Activated B cell treated with CpG ODN at 0.5 μM for 24 hours (primary cell): ENCODE results near the gene NAPA. TPM values are rescaled to one million over a fixed set of nuclear protein-coding genes. Genes with fewer than 3 reads are reported as not detected.

Experiments
- ATAC-seq: fragments of 200-7000 bp; cut with Tn5 transposase; one replicate; pipeline ENCODE4 v1.10.0; 2021; ENCODE audit warnings: low read depth, mild to moderate bottlenecking, moderate library complexity
- CTCF ChIA-PET: fragments of 350-600 bp; sonication (Branson Sonifier 250); formaldehyde crosslinking; loops from one replicate; lab custom pipeline; 2021; ENCODE audit warnings: antibody characterized with exemption; lab: Charles Lee
- POLR2A ChIA-PET: fragments of 350-600 bp; sonication (Branson Sonifier 250); formaldehyde crosslinking; loops from one replicate; lab custom pipeline; 2021; ENCODE audit warnings: antibody characterized with exemption; lab: Charles Lee
- DNase-seq: peaks from one replicate; pipeline ENCODE4 v3.0.0; 2022
- H3K27ac Mint-ChIP-seq: one replicate; pipeline ENCODE4 v1.8.0; 2020; ENCODE audit warnings: mixed read lengths
- H3K27me3 Mint-ChIP-seq: one replicate; pipeline ENCODE4 v1.8.0; 2021; ENCODE audit warnings: mixed read lengths
- H3K36me3 Mint-ChIP-seq: one replicate; pipeline ENCODE4 v1.8.0; 2021; ENCODE audit warnings: low read depth, mixed read lengths
- H3K4me1 Mint-ChIP-seq: one replicate; pipeline ENCODE4 v1.8.0; 2021; ENCODE audit warnings: mixed read lengths
- H3K4me3 Mint-ChIP-seq: one replicate; pipeline ENCODE4 v1.8.0; 2020; ENCODE audit warnings: mild to moderate bottlenecking, mixed read lengths
- H3K9me3 Mint-ChIP-seq: one replicate; pipeline ENCODE4 v1.8.0; 2020; ENCODE audit warnings: mixed read lengths
- CTCF ChIP-seq: fragments of 200-600 bp; IDR thresholded peaks from one replicate; pipeline ENCODE4 v1.8.0; 2022; ENCODE audit warnings: antibody characterized with exemption, mild to moderate bottlenecking
- intact Hi-C: fragments of 100-400 bp; cut with micrococcal nuclease; formaldehyde crosslinking; loops from one replicate; pipeline ENCODE4 v1.15.1; 2024
- total RNA-seq: library from RNA; stranded (reverse); gene quantifications from 2 replicates; pipeline ENCODE4 v1.2.3, GENCODE V29; 2022

NAPA gene
- total RNA-seq, 1 donor from 2014 or later = 70.6 TPM

GRCh38 chr19:47511128-47511517, 3.7 kb downstream of the NAPA start:
- intact Hi-C loops = no loop called here
- H3K36me3 Mint-ChIP-seq = peaks cover 29% of the 10 kb centered on the region
- ChIA-PET CTCF (no interaction called here), POLR2A (interaction anchor here (0.6 to 1.5 kb wide), 3 partner anchors 27 to 397 kb away, joined by 3 to 6 read pairs (median 3); partner anchors contain the start of genes KPTN and ZC3H4)
- H3K27ac Mint-ChIP-seq = no peak overlapping the region
- H3K27me3 Mint-ChIP-seq = no peaks in the 10 kb centered on the region
- no peak for ATAC-seq
- DNase-seq = no peak
- no peaks in the 10 kb centered on the region for H3K9me3 Mint-ChIP-seq
- peaks cover 55% of the 10 kb centered on the region for H3K4me1 Mint-ChIP-seq
- no peak for TF ChIP-seq CTCF
- no peak overlapping the region for H3K4me3 Mint-ChIP-seq

DNA sequence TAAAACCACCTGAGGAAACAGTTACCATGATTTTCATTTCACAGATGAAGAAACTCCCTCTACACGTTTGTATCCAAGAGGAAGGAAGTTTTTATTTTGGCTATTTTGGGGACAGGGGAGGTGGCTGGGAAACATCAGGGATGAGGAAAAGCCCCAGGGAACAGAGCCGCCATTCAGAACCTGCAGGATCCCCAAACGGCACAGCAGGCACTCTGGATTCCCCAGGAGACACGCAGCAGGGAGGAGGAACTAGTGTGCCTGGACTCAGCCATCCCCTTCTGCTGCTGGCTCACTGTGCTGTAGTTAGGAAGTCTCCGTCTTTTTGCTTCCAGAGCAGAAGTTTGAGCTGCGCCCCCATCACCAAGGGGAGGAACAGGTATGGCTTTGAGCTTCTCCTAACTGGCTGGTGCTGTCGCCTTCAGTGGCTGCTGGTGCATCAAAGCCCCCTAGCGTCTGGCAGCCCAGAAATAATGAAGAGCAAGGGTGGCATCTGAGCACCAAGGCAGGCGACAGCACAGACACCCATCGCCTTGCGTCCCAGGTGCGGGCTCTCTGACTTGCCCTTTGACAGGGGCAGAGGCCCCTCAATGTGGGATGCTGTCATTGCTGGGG, 4.2 kb downstream of the NAPA start:
- no peak overlapping the region for H3K27ac Mint-ChIP-seq
- no peak for ATAC-seq
- no peaks in the 10 kb centered on the region for H3K9me3 Mint-ChIP-seq
- H3K4me1 Mint-ChIP-seq = peaks cover 52% of the 10 kb centered on the region
- ChIA-PET POLR2A (interaction anchor here (0.6 to 1.5 kb wide), 3 partner anchors 26 to 397 kb away, joined by 3 to 6 read pairs (median 3); partner anchors contain the start of genes KPTN and ZC3H4), CTCF (no interaction called here)
- no peak for DNase-seq
- H3K4me3 Mint-ChIP-seq = no peak overlapping the region
- intact Hi-C loops = no loop called here
- H3K36me3 Mint-ChIP-seq = peaks cover 30% of the 10 kb centered on the region
- H3K27me3 Mint-ChIP-seq = no peaks in the 10 kb centered on the region
- TF ChIP-seq CTCF = no peak

GRCh38 chr19:47509973-47510372, 4.9 kb downstream of the NAPA start:
- Mint-ChIP-seq H3K27ac (no peak overlapping the region), H3K4me3 (no peak overlapping the region), H3K4me1 (peaks cover 46% of the 10 kb centered on the region), H3K36me3 (peaks cover 34% of the 10 kb centered on the region), H3K27me3 (no peaks in the 10 kb centered on the region), H3K9me3 (no peaks in the 10 kb centered on the region)
- DNase-seq (no peak), ATAC-seq (no peak)
- CTCF ChIA-PET = no interaction called here
- intact Hi-C loops = no loop called here
- TF ChIP-seq CTCF = no peak
- POLR2A ChIA-PET = interaction anchor here (0.6 to 1.0 kb wide), 2 partner anchors 10 to 239 kb away, joined by 3 to 4 read pairs; no protein-coding TSS in a partner anchor

- ATAC-seq (no peak), DNase-seq (no peak)
- Mint-ChIP-seq H3K27ac (no peak overlapping the region), H3K36me3 (peaks cover 31% of the 10 kb centered on the region), H3K4me3 (no peak overlapping the region), H3K27me3 (no peaks in the 10 kb centered on the region), H3K4me1 (peaks cover 39% of the 10 kb centered on the region), H3K9me3 (no peaks in the 10 kb centered on the region)
- CTCF ChIA-PET = no interaction called here
- TF ChIP-seq CTCF = no peak
- intact Hi-C loops = no loop called here
- POLR2A ChIA-PET = interaction anchor here (1.0 kb wide), 1 partner anchor 9 kb away, joined by 4 read pairs; no protein-coding TSS in a partner anchor
Measured at GRCh38 chr19:47509170-47509847, 5.6 kb downstream of the NAPA start.

- CTCF ChIA-PET = no interaction called here
- ATAC-seq (no peak), DNase-seq (no peak)
- Mint-ChIP-seq H3K9me3 (no peaks in the 10 kb centered on the region), H3K27me3 (no peaks in the 10 kb centered on the region), H3K36me3 (peaks cover 32% of the 10 kb centered on the region), H3K27ac (no peak overlapping the region), H3K4me1 (peaks cover 34% of the 10 kb centered on the region), H3K4me3 (no peak overlapping the region)
- intact Hi-C loops = no loop called here
- no peak for TF ChIP-seq CTCF
- POLR2A ChIA-PET = no interaction called here
Measured at GRCh38 chr19:47508721-47509120, 6.1 kb downstream of the NAPA start.
